DMS 273 (cell line): ENCODE data around the gene RAD17.
"Not testable (repeated sequence)": the region's sequence is repeated elsewhere in the genome, so short reads cannot be mapped to it uniquely, and the experiment has no call there.

ENCODE experiments used
- DNase-seq: peaks from one replicate; lab custom pipeline; 2025; ENCODE audit not compliant: unreplicated experiment; lab: John Stamatoyannopoulos, UW

RAD17 gene

GRCh38 chr5:69374911-69375446 is 5.4 kb downstream of the RAD17 start:
- DNase-seq = no peak

- no peak for DNase-seq
Observed at GRCh38 chr5:69378376-69378775, 8.8 kb downstream of the RAD17 start.

GRCh38 chr5:69404659-69405330 is 35.2 kb downstream of the RAD17 start:
- DNase-seq = no peak

DNA sequence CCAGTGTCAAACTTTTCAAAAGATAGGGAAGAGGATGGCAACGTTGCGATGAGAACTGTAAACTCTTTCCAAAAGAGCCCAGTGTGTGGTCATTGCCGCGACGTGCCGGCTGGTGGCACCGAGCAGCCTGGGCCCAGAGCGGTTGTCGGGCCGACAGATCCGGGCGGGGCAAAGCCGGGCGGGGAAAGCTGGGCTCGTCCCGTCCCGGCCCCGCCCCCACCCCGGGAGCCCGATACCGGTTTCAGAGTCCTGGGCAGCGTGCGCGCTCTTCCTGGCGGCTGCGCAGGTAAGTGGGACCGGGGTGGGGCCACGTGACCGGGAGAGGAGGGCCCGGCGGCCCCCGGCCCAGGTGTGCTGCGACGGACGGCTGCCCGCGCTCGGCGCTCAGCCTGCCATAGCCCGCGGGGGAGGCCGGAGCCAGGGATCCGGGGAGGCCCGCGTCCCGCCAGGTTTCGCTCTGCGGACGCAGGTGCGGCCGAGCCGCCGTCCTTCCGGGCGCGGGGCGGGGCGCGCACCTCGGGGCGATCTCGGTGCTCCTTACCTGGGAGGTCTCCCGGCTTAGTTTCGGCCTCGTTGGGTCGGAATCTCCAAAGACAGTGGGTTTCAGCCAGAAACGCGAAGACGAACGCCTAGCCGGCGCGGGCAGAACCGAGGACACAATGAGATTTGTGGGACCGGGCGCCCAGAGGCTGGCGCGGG is 45.4 kb downstream of the RAD17 start, which contains the start of gene MARVELD2:
MARVELD2 (plus strand) TSS at position 232 of the 699 bp plus-strand sequence. CDS start 4,270 bp downstream, outside the sequence.
- peak; percentile 85 for DNase-seq

- no peak for DNase-seq
Observed at GRCh38 chr5:69415584-69415958, 46.0 kb downstream of the RAD17 start.

DNA sequence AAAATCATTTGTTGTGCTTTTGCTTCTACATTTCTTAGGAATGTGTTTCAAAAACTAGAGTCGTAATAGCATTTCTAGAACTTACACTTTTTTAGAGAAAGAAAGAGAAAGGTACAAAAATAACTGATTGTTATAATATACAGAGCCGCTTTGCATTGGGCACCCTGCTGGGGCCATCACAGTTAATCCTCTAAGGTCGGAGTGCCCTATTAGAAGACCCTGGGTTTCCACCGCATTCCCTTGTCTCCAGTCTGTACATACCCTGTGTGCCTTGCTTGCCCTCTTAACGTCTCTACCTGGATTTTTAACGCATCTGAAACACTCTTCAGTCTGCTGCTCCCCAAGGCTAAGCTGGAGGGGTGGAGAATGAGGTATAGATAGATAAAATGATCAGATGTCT is 46.6 kb downstream of the RAD17 start:
- DNase-seq = no peak

- no peak for DNase-seq
Observed at GRCh38 chr5:69416699-69417098, 47.1 kb downstream of the RAD17 start.

DNA sequence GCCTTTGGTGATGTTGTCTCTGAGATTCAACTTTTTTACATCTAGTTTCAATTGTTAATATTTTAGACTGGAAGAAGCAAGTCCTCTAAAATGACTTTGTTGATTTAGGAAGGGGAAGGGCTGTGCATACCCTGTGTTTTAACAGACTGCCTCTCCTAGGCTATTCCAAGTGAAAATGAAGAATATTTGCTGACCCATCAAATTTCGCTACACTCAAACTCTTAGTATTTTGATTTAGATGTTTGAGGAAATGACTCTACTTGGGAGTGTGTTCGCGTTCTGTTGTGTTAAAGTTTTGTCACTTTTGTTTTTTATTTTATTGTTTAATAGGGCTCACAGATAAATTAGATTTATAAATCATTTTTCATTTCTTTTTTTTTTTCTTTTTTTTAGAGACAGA is 48.9 kb downstream of the RAD17 start:
- DNase-seq = no peak

DNA sequence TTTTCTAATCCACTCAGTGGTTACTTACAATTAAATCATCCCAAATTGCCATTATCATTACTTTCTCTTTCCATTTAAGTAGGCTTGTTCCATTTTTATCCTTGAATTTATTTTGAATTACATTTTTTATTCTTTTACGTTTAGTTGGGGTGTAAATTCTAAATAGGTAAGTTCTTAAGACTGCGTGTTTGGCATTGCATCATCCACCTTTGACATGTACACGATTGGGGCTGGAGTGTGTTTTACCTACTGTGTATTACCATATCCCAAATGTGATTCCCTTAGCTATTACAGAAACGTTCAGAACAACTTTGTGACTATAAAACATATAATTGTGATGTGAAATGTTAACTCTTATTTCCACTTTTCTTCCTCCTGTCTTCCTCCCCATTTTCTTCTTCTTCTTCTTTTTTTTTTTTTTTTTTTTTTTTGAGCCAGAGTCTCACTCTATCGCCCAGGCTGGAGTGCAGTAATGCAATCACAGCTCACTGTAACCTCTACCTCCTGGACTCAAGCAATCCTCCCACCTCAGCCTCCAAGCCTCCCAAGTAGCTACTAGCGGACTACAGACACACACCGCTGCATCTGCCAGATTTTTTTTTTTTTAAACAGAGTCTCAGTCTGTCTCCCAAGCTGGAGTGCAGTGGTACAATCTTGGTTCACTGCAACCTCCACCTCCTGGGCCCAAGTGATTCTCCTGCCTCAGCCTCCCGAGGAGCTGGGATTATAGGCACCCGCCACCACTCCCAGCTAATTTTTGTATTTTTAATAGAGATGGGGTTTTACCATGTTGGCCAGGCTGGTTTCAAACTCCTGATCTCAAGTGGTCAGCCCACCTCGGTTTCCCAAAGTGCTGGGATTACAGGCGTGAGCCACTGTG is 62.0 kb downstream of the RAD17 start:
- no peak for DNase-seq

DNA sequence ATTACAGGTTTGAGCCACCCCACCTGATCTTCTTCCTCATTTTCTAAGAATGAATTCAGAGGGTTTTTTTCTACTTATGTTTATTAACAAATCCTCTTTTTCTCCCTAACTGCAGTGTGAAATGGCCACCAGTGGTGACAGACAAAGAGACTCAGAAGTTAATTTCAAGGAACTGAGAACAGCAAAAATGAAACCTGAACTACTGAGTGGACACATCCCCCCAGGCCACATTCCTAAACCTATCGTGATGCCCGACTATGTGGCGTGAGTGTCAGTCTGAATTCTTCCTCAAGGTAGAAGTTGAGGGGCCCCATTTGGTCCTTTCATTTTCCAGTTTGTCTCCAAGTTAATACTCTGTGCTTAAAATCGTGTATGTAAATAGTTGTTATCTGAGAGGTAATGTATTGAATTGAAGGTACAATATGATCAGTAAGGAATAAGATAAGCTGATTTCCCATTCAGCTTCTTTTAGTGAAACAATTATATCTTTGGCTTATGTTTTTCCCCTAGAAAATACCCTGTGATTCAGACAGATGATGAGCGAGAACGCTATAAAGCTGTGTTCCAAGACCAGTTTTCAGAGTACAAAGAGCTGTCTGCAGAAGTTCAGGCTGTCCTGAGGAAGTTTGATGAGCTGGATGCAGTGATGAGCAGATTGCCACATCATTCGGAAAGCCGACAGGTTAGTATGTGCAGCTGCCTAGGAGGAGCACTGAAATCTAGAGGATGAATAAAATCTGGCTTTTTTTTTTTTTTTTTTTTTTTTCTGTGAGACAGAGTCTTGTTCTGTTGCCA is 63.0 kb downstream of the RAD17 start:
- no peak for DNase-seq

DNA sequence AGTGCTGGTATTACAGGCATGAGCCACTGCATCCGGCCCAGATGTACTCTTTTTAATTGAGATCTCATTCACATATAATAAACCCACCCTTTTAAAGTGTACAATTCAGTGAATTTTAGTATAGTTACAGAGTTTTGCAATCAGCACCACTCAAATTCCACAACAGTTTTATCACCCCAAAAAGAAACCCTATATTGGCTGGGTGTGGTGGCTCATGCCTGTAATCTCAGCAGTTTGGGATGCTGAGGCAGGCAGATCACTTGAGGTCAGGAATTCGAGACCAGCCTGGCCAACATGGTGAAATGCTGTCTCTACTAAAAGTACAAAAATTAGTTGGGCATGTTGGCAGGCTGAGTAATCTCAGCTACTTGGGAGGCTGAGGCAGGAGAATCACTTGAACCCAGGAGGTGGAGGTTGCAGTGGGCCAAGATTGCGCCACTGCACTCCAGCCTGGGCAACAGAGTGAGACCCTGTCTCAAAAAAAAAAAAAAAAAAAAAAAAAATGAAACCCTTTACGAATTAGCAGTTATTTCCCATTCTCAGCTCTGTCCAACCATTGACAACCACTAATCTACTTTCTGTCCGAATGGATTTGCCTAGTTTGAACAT is 65.8 kb downstream of the RAD17 start:
- DNase-seq = not testable (repeated sequence)

- DNase-seq = no peak
Observed at GRCh38 chr5:69444127-69444754, 74.6 kb downstream of the RAD17 start.

GRCh38 chr5:69449511-69449910 is 79.9 kb downstream of the RAD17 start:
- DNase-seq = no peak

DNA sequence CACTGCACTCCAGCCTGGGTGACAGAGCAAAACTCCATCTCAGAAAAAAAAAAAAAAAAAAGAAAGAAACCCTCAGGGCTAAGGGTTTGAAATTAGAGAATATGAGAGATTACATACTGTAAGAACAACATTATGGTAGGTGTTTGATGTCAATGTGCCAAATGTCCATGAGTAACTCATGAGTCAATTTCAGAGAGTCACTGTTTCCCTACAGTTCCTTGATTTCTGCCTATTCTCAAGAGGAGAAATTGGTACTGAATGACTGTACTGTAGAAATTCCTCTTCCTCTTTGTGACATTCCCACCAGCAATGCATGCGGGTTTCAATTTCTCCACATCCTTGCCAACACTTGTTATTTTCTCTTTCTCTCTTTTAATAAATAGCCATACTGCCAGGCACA is 80.5 kb downstream of the RAD17 start:
- no peak for DNase-seq

DNA sequence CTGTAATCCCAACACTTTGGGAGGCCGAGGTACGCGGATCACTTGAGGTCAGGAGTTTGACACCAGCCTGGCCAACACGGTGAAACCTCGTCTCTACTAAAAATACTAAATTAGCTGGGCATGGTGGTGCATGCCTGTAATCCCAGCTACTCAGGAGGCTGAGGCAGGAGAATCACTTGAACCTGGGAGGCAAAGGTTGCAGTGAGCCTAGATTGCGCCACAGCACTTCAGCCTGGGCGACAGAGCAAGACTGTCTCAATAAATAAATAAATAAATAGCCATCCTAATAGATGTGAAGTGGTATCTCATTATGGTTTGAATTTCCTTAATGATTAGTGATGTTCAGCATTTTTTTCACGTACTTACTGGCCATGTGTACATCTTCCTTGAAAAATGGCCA is 80.9 kb downstream of the RAD17 start:
- not testable (repeated sequence) for DNase-seq

- no peak for DNase-seq
Observed at GRCh38 chr5:69451941-69452647, 82.5 kb downstream of the RAD17 start.

GRCh38 chr5:69453487-69453886 is 83.9 kb downstream of the RAD17 start:
- DNase-seq = not testable (repeated sequence)

GRCh38 chr5:69454460-69455249 is 85.0 kb downstream of the RAD17 start:
- no peak for DNase-seq
